ENCODE results near the gene NAA10.

Gene NAA10

DNA sequence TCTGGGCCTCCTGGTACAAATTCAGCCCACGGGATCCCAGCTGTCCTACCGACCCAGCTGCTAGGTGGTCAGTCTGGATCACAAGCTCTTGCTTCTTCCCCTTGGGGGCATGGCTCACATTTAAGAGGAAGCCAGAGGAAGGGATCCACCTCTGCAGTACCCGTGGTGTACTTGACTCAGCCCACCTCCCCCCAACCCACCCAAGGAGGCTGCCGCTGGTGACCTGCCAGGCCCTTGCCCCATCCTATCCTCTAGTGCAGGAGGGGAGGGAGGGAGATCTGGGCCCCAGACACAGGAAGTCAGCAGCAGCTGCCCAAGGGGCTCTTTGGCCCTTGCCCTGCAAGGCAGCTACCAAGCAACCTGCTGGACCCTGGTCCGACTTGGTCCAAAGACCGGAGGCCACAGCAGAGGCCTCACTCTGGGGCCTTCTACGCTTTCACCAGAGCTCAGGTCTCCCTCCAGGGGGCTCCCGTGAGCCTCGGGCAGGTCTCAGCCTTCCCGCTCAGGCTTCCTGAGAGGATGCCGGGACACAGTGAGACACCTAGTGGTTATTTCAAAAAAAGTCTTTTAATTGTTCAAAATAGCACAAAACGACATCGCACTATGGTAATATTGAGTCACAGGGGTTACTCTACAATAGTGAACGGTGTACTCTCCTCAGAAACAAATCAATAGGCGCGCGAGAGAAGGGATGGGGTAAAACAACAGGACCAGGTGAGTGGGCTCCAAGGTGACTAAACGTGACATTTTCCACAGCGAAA is 12.4 kb upstream of the NAA10 start:
- DNase-seq = peak; percentile 64

DNA sequence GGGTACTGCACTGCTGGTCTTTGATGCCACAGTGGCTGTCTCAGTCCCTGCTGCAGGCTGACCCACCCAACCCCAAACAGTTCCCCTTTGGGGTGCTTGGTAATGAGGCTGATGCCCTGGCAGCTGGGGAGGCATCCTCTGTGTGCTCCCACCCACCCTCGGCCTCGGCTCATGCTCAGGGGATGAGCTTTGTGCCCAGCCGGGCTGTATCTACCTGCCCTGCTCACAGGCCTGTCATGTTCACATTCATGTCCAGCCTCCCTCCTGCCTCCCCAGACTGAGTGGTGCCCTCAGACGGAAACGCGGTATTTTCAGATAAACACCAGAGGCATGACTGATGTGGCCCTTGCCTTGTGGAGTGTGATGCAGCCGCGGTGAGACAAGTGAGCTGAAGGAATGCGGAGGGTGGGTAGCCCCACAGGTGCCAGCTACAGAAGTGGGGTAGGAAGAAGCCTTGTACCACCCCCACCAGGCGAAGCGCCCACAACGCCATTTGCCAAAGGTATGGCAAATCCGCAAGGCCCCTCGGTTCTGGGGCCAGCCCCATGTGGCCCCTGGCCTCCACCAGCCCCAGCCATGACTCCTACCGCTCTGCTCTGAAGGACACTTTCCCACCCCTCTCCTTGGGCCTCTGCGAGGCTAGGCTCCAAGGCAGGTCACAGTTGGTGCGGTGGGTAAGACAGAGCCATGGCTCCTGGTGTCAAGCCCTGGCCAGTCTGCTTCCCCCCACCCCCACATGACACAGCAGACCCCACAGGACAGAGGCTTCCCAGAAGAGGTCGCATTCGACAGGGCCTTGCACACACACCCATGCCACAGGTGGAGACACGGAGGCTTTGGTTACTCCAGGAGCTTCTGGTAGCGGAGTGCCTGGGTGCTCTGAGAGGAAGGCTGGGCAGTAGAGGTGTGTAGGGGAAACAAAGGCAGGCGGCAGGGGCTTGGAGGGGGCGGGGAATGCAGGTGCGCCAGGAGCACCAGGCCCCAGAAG is 11.4 kb upstream of the NAA10 start:
- no peak for DNase-seq

DNA sequence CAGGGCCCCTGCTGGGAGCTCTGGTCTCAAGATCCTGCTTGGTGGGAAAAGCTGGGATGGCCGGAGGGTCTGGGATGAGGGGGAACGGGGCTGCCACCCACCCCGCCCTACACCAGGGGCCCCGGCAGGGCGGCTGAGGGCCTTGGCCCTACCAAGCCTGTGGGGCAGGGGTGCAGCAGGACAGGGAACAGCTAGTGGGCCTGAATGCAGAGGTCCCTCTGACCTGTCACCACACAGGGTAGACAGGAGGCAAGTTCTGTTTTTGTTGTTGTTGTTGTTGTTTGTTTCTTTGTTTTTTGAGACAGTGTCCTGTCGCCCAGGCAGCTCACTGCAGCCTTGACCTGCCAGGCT is 9.9 kb upstream of the NAA10 start:
- DNase-seq = no peak

- no peak for DNase-seq
Observed at GRCh38 chrX:153944140-153944799, 9.4 kb upstream of the NAA10 start, which contains the start of gene RENBP. RENBP (minus strand) TSS chrX:153944643; CDS start chrX:153944610, 33 bp downstream.

- no peak for DNase-seq
Observed at GRCh38 chrX:153941336-153942252, 6.8 kb upstream of the NAA10 start.

DNA sequence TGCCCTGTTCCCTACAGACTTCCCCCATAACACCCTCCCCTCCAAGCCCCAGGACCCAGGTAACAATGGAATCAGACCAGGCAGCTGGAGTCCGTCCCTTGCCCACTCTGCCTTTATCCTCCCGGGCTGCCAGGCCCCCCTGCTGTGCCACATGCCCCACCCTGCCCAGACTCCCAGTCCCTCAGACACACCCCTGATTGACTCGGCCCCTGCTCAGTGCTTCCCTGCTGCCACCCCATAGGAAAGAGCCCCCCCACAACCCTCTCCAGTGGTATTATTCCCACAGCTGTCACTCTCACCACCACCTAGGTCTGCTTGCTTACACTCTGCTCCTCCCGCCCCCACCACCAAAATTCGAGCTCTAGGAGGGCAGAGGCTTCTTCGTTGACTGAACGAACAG is 4.7 kb upstream of the NAA10 start:
- DNase-seq = no peak

- DNase-seq = no peak
Observed at GRCh38 chrX:153938226-153938786, 3.5 kb upstream of the NAA10 start.

DNA sequence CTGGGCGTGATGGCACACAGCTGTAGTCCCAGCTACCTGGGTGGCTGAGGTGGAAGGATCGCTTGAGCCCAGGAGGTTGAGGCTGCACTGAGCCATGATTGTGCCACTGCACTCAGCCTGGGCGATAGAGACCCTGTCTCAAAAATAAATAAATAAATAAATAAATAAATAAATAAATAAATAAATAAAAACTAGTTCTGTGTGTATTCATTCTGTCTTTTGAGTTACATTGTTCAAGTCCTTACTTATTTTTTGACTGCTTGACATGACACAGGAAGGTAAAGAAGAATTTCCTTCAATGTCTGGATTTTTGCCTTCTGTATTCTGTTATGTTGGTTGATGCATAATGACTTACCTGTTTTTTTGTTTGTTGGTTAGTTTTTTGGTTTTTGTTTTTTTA is 2.2 kb upstream of the NAA10 start:
- no peak for DNase-seq

DNA sequence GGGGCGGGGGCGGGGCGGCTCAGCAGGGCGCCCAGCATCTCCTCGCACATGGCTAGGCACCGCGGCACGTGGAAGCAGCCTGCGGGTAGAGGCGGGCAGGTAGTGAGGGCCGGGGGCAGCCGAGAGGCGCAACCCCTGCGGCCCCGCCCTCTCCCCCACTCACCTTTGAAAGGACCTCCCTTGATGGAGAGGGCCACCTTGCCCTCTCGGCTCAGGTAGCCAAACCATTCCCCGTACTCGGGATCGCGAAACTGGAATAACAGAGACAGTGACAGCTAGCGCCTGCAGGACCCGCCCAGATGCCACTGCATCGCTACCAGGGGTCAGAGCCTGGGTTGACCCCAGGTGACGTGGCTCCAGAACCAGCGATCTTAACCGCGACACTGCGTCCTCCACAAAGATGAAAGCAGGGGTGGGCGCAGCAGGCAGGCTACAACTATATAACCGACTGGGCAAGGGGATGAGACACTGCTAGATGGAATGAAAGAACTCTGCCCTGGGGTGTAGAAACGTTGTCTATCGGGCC is 552 bp upstream of the NAA10 start:
- no peak for DNase-seq

DNA sequence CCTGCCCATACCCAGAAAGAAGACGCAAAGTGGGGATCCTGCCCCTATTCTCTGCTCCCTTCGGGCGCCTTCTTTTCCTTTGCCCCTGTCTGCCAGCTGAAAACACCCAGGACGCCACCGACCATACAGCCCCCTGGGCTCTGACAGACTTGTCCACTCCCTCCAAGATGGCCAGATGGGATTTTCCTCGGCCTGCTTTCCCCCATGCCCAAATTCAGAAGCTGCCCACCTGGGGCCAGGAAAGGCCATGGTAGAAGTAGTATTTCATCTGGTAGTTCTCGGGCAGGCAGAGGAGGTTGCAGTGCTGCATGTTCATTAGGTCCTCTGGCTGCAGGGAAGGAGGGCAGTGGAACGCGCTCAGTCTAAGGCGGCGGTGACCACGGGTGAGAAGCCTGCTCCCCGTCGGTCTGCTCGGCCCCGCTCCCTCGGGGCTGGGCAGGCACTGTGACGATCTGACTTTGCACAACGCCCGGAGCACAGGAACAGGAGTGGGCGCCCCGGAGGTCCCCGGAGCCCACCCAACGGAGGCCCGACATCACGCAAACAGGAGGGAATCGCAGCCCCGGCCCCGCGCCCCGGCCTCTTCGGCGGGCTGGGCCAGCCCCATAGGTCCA is 582 bp downstream of the NAA10 start:
- no peak for DNase-seq

DNA sequence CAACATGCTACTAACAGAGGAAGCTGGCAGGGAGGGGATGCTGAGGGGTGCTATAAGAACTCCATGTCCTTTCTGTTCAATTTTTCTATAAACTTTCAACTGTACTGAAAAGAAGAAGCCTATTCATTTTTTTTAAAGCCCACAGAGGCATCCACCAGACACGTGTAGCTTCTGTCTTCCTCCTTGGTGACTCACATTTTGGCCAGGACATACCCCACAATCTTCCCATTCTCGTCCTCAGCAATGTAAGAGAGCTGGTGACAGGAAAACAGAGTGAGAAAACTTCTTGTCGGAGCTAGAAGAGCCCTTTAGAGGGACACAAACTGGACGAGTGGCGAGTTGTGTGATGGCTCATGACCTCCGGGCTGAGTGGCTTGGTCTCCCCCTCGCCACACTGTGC is 1.1 kb downstream of the NAA10 start:
- no peak for DNase-seq

DNA sequence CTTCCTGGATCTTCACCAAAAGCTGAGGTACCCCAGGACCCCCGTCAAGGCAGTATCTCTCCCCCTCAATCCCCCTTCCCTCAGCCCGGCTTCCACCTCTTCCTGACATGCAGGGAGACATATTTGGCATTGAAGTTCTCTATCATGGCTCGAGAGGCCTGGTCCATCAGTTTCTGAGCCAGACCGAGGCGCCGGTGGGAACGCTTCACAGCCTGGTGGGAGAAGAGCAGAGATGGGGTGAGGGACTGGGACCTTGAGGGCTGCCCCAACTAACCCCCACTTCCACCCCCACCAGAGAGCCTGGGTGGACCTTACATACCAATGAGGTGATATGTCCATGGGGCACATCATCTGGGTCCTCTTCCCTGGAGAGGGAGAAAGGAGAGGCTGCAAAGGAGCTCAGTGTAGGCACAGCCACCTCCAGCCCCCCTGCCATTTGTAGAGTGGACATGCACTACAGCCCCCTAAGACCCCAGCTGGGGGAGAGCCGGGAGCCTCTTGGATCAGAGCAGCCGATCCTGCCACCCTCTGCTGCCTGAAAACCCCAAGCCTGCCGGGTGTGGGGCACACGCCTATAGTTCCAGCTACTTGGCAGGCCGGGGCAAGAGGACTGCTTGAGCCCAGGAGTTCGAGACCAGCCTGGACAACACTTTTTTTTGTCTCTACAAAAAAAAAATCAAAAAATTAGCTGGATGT is 2.5 kb downstream of the NAA10 start:
- DNase-seq = no peak

DNA sequence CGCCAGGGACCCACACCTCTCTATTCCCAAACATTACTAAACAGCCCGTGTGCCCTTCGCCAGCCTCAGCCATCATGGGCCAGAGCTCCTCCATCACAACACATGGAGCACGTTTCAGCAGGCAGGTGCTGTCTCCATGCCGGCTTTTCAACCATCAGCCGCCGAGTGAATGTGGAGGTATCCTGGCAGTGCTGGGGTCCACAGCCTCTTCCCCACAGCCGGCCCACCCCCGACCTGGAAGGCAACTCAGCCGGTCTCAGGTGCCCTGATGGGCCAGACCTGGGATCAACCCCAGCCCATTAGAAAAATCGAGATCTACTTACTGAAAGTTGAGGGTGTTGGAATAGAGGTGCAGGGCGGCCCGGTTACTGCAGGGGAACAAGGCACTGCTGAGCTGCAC is 3.1 kb downstream of the NAA10 start:
- DNase-seq = no peak

DNA sequence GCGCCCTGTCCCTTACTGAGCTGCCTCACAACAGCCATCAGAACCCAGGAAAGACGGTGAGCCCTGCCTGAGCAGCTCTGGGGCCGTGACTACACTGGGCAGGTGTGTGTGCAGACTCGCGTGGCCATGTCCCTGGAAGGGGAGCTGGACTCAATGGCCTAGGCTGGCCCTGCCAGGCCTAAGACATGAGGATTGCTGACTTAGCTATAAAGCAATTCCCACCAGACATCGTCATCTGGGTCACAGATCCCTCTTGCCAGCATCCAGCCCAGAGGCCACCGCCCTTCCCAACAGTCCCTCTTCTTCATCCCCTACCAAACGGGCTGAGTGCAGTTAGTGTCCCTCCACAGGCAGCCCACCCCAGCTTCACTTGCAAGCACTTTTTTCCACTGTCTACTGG is 3.7 kb downstream of the NAA10 start:
- no peak for DNase-seq

DNA sequence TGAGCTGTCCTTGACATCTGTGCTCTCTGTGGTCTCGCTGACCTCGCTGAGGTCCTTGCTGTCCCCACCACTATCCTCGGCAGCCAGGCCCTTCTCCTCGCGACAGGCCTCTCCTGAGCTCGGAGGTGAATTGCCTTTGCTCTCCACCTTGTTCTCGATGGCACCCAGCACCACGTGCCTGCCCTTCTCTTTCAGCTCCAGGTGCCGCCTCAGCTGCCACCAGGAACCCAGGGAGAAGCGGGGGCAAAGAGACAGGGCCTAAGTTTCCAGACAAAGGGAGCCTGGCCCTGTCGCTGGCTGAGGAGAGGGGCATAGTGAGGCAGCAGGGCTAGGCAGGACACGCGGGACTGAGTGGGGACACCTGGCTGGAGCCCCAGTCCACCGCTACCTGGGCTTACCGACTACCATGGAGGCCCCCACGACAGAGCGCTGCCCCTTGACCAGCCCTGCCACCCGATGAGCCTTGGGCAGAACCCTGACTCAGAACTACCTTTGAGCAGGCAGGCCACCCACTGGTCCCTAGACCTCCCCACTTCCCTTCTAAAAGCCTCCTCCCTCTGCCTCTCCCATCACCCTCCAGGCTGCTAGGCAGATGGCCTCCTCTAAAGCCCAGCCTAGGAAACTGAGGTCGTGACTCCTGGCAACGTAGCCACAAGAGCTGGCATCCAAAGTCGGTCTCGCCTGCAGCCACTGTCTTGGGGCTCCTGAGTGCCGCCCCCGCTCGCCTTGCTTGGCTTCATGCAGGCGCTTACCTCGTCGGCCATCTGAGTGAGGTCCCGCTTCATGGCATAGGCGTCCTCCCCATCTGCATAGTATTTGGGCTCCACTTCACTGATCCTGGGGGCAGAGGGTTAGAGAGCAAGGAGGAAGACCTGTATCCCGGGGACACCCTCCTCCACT is 4.6 kb downstream of the NAA10 start:
- DNase-seq = no peak

- DNase-seq = no peak
Observed at GRCh38 chrX:153929576-153929975, 5.3 kb downstream of the NAA10 start.

- no peak for DNase-seq
Observed at GRCh38 chrX:153928846-153929245, 6.0 kb downstream of the NAA10 start.

- peak; percentile 99 for DNase-seq
Observed at GRCh38 chrX:153927922-153928760, 6.7 kb downstream of the NAA10 start.

DNA sequence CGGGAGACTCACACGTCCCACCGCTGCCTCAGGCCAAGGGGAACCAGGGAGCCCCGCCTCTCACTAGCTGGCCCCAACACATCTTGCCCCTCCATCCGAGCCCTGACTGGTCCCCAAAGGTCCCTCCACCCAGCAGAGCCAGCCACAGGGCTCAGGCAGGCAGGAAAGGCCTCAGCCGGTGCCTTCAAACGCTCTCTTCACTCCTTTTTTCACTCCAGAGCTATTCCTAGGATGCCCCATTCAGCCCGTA is 7.2 kb downstream of the NAA10 start:
- no peak for DNase-seq
